Astrocyte (in vitro differentiated cells and primary cell): ENCODE measurements around the gene DCAKD. TPM values are rescaled to one million over a fixed set of nuclear protein-coding genes. Genes with fewer than 3 reads are reported as not detected.

ENCODE experiments used
- DNase-seq: peaks from one replicate; pipeline ENCODE4 v3.0.0-alpha.2; 2010; ENCODE audit warnings: low read depth
- FAIRE-seq: peaks from 2 replicates; lab custom pipeline; 2011; peaks lifted over from hg19 to GRCh38; lab: Jason Lieb, UNC
- H2AFZ ChIP-seq: 2 replicates; pipeline ENCODE4 v1.6.0; 2012; ENCODE audit warnings: low read depth, low read length, inconsistent platforms
- H3K27ac ChIP-seq: 2 replicates; pipeline ENCODE4 v1.5.1; 2011; ENCODE audit warnings: low read depth, low read length, inconsistent platforms
- H3K27me3 ChIP-seq: 2 replicates; pipeline ENCODE4 v1.6.0; 2011; ENCODE audit warnings: low read length, inconsistent platforms; ENCODE audit not compliant: insufficient read depth
- H3K36me3 ChIP-seq: 2 replicates; pipeline ENCODE4 v1.5.1; 2011; ENCODE audit warnings: low read length, inconsistent platforms; ENCODE audit not compliant: insufficient read depth
- H3K4me1 ChIP-seq: 2 replicates; pipeline ENCODE4 v1.5.1; 2011; ENCODE audit warnings: low read length, inconsistent platforms; ENCODE audit not compliant: insufficient read depth
- H3K4me2 ChIP-seq: 2 replicates; pipeline ENCODE4 v1.6.0; 2012; ENCODE audit warnings: low read length, inconsistent platforms
- H3K4me3 ChIP-seq: 2 replicates; pipeline ENCODE4 v1.5.1; 2011; ENCODE audit warnings: low read depth, mild to moderate bottlenecking, low read length, inconsistent platforms; ENCODE audit not compliant: insufficient read depth
- H3K79me2 ChIP-seq: 2 replicates; pipeline ENCODE4 v1.6.0; 2012; ENCODE audit warnings: mild to moderate bottlenecking, low read length, inconsistent platforms; ENCODE audit not compliant: insufficient read depth
- H3K9ac ChIP-seq: 2 replicates; pipeline ENCODE4 v1.6.0; 2012; ENCODE audit warnings: mild to moderate bottlenecking, low read length, inconsistent platforms
- H3K9me3 ChIP-seq: 2 replicates; pipeline ENCODE4 v1.5.1; 2012; ENCODE audit warnings: low read depth, mild to moderate bottlenecking, low read length, inconsistent platforms; ENCODE audit not compliant: insufficient read depth
- H4K20me1 ChIP-seq: 2 replicates; pipeline ENCODE4 v1.6.0; 2012; ENCODE audit warnings: low read length, inconsistent platforms; ENCODE audit not compliant: insufficient read depth
- H3K27ac Mint-ChIP-seq: one replicate; pipeline ENCODE4 v1.8.0; 2021; ENCODE audit warnings: mild to moderate bottlenecking, mixed read lengths; ENCODE audit not compliant: unreplicated experiment
- H3K27me3 Mint-ChIP-seq: one replicate; pipeline ENCODE4 v1.8.0; 2021; ENCODE audit warnings: low read depth, mixed read lengths; ENCODE audit not compliant: unreplicated experiment
- H3K36me3 Mint-ChIP-seq: one replicate; pipeline ENCODE4 v1.8.0; 2021; ENCODE audit warnings: low read depth, mixed read lengths; ENCODE audit not compliant: unreplicated experiment
- H3K4me1 Mint-ChIP-seq: one replicate; pipeline ENCODE4 v1.8.0; 2021; ENCODE audit warnings: low read depth, mixed read lengths; ENCODE audit not compliant: unreplicated experiment
- H3K4me3 Mint-ChIP-seq: one replicate; pipeline ENCODE4 v1.8.0; 2021; ENCODE audit warnings: mild to moderate bottlenecking, moderate library complexity, mixed read lengths; ENCODE audit not compliant: unreplicated experiment
- H3K9me3 Mint-ChIP-seq: one replicate; pipeline ENCODE4 v1.8.0; 2021; ENCODE audit warnings: mild to moderate bottlenecking, mixed read lengths; ENCODE audit not compliant: unreplicated experiment
- EZH2 ChIP-seq: IDR thresholded peaks from 2 replicates; pipeline ENCODE4 v1.6.1; 2012; ENCODE audit warnings: mild to moderate bottlenecking, low read length, inconsistent platforms; ENCODE audit not compliant: insufficient read depth
- total RNA-seq: library from RNA; stranded (reverse); gene quantifications from 2 replicates; pipeline ENCODE4 v1.2.1, GENCODE V29; 2021
- TF ChIP-seq, protein P1 (sequence below): IDR thresholded peaks from 2 replicates; pipeline ENCODE4 v1.5.1; 2011; ENCODE audit warnings: low read depth, mild to moderate bottlenecking, inconsistent platforms, low read length, moderate library complexity; ENCODE audit not compliant: insufficient read depth

The DCAKD gene
- total RNA-seq, 1 donor from 2014 or later: 34.8 TPM

DNA sequence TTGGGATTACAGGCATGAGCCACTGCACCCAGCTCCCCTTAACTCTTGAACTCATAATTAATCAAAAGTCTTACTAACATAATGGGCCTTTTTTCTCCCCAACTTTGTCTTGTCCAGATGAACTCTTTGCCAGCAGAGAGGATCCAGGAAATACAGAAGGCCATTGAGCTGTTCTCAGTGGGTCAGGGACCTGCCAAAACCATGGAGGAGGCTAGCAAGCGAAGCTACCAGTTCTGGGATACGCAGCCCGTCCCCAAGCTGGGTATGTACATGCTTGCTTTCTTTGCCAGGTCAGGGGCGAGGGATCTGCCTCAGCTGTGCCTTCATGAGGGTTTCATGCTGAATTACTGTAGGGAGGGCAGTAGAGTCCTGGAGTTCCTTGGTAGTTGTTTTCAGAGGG, 35.0 kb upstream of the DCAKD start:
- H3K4me2 ChIP-seq: no peak overlapping the region
- TF ChIP-seq EZH2: no peak
- TF ChIP-seq, protein P1, sequence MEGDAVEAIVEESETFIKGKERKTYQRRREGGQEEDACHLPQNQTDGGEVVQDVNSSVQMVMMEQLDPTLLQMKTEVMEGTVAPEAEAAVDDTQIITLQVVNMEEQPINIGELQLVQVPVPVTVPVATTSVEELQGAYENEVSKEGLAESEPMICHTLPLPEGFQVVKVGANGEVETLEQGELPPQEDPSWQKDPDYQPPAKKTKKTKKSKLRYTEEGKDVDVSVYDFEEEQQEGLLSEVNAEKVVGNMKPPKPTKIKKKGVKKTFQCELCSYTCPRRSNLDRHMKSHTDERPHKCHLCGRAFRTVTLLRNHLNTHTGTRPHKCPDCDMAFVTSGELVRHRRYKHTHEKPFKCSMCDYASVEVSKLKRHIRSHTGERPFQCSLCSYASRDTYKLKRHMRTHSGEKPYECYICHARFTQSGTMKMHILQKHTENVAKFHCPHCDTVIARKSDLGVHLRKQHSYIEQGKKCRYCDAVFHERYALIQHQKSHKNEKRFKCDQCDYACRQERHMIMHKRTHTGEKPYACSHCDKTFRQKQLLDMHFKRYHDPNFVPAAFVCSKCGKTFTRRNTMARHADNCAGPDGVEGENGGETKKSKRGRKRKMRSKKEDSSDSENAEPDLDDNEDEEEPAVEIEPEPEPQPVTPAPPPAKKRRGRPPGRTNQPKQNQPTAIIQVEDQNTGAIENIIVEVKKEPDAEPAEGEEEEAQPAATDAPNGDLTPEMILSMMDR: no peak
- no peaks in the 10 kb centered on the region for H3K27me3 ChIP-seq
- FAIRE-seq: no peak
- no peak for DNase-seq
- H3K79me2 ChIP-seq: peaks cover 19% of the 10 kb centered on the region
- H3K4me3 ChIP-seq: no peak overlapping the region
- H3K4me1 ChIP-seq: peaks cover 14% of the 10 kb centered on the region
- Mint-ChIP-seq H3K27me3 (no peaks in the 10 kb centered on the region), H3K4me1 (peaks cover 17% of the 10 kb centered on the region), H3K4me3 (no peak overlapping the region), H3K27ac (no peak overlapping the region), H3K9me3 (no peaks in the 10 kb centered on the region), H3K36me3 (peaks cover 13% of the 10 kb centered on the region)
- H2AFZ ChIP-seq: no peak overlapping the region
- H3K9me3 ChIP-seq: no peaks in the 10 kb centered on the region
- no peak overlapping the region for H3K27ac ChIP-seq
- H3K36me3 ChIP-seq: peaks cover 32% of the 10 kb centered on the region
- no peak overlapping the region for H3K9ac ChIP-seq
- H4K20me1 ChIP-seq: peaks cover 32% of the 10 kb centered on the region

DNA sequence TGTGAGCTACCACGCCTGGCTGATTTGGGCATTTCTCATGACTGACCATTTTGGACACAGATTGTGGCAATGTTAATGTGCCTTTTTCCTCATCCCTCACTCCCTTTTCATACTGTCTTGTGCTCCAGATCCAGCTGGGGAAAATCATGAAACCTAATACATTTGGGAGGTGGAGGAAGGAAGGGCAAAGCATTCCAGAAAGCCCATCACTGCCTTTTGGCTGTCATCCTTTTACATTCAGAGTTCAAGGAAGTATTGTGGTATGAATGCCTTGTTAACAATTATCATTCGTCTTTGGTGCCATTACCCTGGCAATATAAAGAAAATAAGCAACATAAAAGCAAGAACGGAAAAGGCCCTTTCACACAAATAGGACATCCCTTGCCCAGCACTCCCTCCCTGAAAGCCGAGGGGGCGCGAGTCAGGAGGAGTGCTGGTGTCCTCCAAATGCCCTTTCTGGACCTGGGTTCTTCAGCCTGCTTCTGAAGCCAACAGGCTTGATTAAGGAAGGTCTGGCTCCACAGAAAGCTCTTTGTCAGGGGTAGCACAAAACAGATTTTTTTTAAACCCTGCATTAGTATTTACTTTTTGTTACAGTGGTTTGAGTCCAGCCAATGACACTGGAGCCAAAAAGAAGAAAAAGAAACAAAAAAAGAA, 29.7 kb upstream of the DCAKD start:
- Histone ChIP-seq H4K20me1 (peaks cover 45% of the 10 kb centered on the region), H3K27me3 (no peaks in the 10 kb centered on the region), H3K27ac (no peak overlapping the region), H3K9ac (no peak overlapping the region), H2AFZ (no peak overlapping the region), H3K4me3 (no peak overlapping the region), H3K9me3 (no peaks in the 10 kb centered on the region), H3K36me3 (peaks cover 23% of the 10 kb centered on the region), H3K4me2 (no peak overlapping the region), H3K79me2 (peaks cover 55% of the 10 kb centered on the region), H3K4me1 (peaks cover 7% of the 10 kb centered on the region)
- Mint-ChIP-seq H3K27me3 (no peaks in the 10 kb centered on the region), H3K9me3 (no peaks in the 10 kb centered on the region), H3K27ac (no peak overlapping the region), H3K4me3 (no peak overlapping the region), H3K4me1 (peaks cover 15% of the 10 kb centered on the region), H3K36me3 (peaks cover 10% of the 10 kb centered on the region)
- FAIRE-seq: no peak
- DNase-seq: no peak
- TF ChIP-seq EZH2: no peak
- TF ChIP-seq, protein P1: no peak

DNA sequence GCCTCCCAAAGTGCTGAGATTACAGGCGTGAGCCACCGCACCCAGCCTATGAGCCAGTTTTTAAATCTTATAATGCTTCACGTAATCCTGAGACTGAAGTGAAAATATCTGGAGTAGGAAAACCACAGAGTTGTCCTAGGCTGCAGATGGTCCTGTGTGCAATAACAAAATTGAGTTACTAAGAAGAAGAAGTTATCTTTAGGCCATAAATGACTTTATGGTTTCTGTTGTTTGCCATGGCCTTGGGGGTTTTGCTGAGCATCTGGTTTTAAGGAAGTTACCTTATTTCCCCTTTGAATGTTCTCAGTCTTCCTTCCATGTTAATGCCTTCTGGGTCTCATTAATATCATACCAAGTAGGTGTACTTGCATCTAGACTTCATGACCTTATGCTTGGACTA, 26.2 kb upstream of the DCAKD start:
- no peak overlapping the region for H3K27ac Mint-ChIP-seq
- Histone ChIP-seq H3K4me2 (no peak overlapping the region), H2AFZ (no peak overlapping the region), H3K9me3 (no peaks in the 10 kb centered on the region), H4K20me1 (peaks cover 67% of the 10 kb centered on the region), H3K79me2 (peaks cover 83% of the 10 kb centered on the region), H3K27ac (no peak overlapping the region), H3K36me3 (peaks cover 18% of the 10 kb centered on the region), H3K4me3 (no peak overlapping the region), H3K9ac (no peak overlapping the region), H3K27me3 (no peaks in the 10 kb centered on the region), H3K4me1 (peaks cover 12% of the 10 kb centered on the region)
- TF ChIP-seq, protein P1: no peak
- DNase-seq: no peak
- H3K27me3 Mint-ChIP-seq: no peaks in the 10 kb centered on the region
- H3K9me3 Mint-ChIP-seq: no peaks in the 10 kb centered on the region
- no peak overlapping the region for H3K4me3 Mint-ChIP-seq
- no peak for FAIRE-seq
- peaks cover 10% of the 10 kb centered on the region for H3K36me3 Mint-ChIP-seq
- peaks cover 24% of the 10 kb centered on the region for H3K4me1 Mint-ChIP-seq
